Measurements from ENCODE around the gene IAH1. TPM values are rescaled to one million over a fixed set of nuclear protein-coding genes. Genes with fewer than 3 reads are reported as not detected.

Gene IAH1
- total RNA-seq, 1 donor from 2014 or later = 51.9 TPM

DNA sequence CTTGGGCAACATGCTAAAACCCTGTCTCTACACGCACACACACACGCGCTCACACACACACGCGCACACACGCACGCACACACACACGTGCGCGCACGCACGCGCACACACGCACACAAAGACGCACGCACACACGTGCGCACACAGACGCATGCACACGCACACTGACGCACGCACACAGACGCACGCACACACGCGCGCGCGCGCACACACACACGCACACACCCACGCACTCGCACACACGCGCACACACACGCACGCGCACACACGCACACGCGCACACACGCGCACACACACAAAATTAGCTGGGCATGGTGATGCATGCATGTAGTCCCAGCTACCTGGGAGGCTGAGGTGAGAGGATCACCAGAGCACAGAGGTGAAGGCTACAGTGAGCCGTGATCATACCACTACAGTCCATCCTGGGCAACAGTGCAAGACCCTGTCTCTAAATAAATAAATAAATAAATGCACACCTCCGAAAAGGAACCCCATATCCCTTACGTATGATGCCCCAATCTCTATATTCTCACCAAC, 8.1 kb upstream of the IAH1 start:
- no peaks in the 10 kb centered on the region for H3K27me3 ChIP-seq (ENCODE audit: control insufficient read depth, insufficient read depth, low read length)
- DNase-seq (ENCODE audit: low read depth) = no peak
- H3K4me3 ChIP-seq (ENCODE audit: low read depth, low read length) = no peak overlapping the region
- no peaks in the 10 kb centered on the region for H3K36me3 ChIP-seq (ENCODE audit: control insufficient read depth, insufficient read depth, low read length)
- TF ChIP-seq, protein P1, sequence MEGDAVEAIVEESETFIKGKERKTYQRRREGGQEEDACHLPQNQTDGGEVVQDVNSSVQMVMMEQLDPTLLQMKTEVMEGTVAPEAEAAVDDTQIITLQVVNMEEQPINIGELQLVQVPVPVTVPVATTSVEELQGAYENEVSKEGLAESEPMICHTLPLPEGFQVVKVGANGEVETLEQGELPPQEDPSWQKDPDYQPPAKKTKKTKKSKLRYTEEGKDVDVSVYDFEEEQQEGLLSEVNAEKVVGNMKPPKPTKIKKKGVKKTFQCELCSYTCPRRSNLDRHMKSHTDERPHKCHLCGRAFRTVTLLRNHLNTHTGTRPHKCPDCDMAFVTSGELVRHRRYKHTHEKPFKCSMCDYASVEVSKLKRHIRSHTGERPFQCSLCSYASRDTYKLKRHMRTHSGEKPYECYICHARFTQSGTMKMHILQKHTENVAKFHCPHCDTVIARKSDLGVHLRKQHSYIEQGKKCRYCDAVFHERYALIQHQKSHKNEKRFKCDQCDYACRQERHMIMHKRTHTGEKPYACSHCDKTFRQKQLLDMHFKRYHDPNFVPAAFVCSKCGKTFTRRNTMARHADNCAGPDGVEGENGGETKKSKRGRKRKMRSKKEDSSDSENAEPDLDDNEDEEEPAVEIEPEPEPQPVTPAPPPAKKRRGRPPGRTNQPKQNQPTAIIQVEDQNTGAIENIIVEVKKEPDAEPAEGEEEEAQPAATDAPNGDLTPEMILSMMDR (IDR thresholded peaks at IDR 0.05; ENCODE audit: insufficient read depth, low read length, poor library complexity, severe bottlenecking) = no peak

DNA sequence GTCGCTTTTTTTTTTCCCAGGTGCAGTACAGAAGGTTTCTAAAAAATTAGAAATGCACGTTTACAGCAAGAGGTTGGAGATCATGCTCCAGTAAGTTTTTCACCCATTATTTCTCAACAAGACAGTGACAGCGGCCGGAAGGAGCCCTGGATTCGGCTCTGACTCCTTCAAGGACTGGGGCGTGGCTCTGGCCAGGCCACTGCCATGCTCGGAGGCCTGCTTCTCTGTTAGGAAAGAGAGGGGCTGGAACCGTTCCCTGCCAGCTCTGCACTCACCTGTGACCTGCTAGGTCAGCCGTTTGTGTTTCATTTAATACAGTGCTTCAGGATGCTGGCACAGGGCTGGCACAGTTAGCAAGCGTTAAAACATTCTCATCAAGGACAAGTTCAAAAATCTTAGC, 6.7 kb upstream of the IAH1 start:
- no peak for DNase-seq (ENCODE audit: low read depth)
- H3K27me3 ChIP-seq (ENCODE audit: control insufficient read depth, insufficient read depth, low read length) = no peaks in the 10 kb centered on the region
- H3K36me3 ChIP-seq (ENCODE audit: control insufficient read depth, insufficient read depth, low read length) = no peaks in the 10 kb centered on the region
- H3K4me3 ChIP-seq (ENCODE audit: low read depth, low read length) = no peak overlapping the region
- TF ChIP-seq, protein P1 (IDR thresholded peaks at IDR 0.05; ENCODE audit: insufficient read depth, low read length, poor library complexity, severe bottlenecking) = no peak

DNA sequence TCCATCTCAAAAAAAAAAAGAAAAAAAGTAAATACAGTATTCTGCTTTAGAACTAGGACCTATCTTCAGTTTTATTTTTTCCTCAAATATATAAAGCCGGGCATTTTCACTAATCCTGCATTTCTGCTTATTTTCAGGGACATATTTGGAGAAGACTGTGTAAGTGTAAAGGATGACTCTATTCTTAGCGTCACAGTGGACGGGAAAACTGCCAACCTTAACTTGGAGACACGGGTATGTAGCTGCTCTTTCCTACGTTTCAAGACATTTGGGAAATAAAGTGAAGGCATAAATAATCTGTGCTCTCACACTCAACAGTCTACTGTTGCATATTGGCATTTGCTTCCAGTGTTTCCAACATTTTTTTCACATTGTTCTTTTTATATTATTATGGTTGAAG, 3.1 kb upstream of the IAH1 start:
- Histone ChIP-seq H3K27me3 (ENCODE audit: control insufficient read depth, insufficient read depth, low read length) (no peaks in the 10 kb centered on the region), H3K4me3 (ENCODE audit: low read depth, low read length) (no peak overlapping the region), H3K36me3 (ENCODE audit: control insufficient read depth, insufficient read depth, low read length) (no peaks in the 10 kb centered on the region)
- TF ChIP-seq, protein P1 (IDR thresholded peaks at IDR 0.05; ENCODE audit: insufficient read depth, low read length, poor library complexity, severe bottlenecking) = no peak
- DNase-seq (ENCODE audit: low read depth) = no peak

DNA sequence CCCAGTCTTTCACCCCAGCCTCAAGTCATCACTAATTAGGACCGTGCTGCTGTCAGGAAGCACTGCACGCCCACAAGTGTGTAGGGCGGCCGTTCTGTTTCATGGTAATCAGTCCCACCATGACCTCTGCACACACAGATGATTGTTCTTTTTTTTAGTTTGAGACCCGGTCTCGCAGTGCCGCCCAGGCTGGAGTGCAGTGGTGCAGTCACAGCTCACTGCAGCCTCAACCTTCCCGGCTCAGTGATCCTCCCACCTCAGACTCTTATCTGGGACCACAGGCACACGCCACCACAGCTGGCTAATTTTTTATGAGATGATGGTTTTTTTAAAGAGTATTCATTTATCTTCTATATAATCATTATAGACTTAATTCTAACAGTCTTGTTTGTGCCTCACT, 1.8 kb upstream of the IAH1 start:
- no peaks in the 10 kb centered on the region for H3K27me3 ChIP-seq (ENCODE audit: control insufficient read depth, insufficient read depth, low read length)
- no peak for DNase-seq (ENCODE audit: low read depth)
- H3K4me3 ChIP-seq (ENCODE audit: low read depth, low read length) = no peak overlapping the region
- no peaks in the 10 kb centered on the region for H3K36me3 ChIP-seq (ENCODE audit: control insufficient read depth, insufficient read depth, low read length)
- TF ChIP-seq, protein P1 (IDR thresholded peaks at IDR 0.05; ENCODE audit: insufficient read depth, low read length, poor library complexity, severe bottlenecking) = no peak

DNA sequence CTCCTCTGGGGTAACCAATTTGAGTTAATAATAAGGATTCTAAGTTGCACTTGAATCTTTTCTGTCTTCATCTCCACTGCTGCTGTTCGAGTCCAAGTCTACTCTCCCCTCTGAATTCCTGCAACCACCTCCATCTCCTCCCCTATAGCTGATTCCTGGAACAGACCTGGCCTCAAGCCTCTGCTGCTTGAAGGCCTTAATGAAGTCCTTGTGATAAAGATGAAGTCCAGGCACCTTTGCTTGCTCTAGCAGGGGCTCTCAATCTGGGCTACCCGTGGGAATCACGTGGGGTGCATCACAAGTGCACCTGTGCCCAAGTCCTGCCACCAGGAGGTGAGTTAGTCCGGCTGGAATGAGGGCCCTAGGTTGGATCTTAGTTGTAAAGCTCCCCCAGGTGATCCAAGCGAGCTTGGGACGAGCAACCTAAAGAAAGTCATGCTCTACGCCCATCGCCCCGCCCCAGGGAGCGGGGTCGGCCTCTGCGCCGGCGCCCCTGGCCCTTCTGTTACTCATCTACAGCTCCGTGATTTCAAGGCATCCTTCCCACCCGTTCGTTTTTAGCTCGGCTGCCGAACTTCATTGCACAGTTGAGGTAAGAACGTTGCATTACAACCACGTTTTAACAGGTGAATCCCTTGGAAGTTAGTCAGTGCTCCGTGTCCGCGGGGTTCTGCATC, 905 bp upstream of the IAH1 start:
- H3K36me3 ChIP-seq (ENCODE audit: control insufficient read depth, insufficient read depth, low read length) = no peaks in the 10 kb centered on the region
- peak overlapping the region; percentile 66 for H3K4me3 ChIP-seq (ENCODE audit: low read depth, low read length)
- no peak for DNase-seq (ENCODE audit: low read depth)
- TF ChIP-seq, protein P1 (IDR thresholded peaks at IDR 0.05; ENCODE audit: insufficient read depth, low read length, poor library complexity, severe bottlenecking) = peak; percentile 40
- H3K27me3 ChIP-seq (ENCODE audit: control insufficient read depth, insufficient read depth, low read length) = no peaks in the 10 kb centered on the region

DNA sequence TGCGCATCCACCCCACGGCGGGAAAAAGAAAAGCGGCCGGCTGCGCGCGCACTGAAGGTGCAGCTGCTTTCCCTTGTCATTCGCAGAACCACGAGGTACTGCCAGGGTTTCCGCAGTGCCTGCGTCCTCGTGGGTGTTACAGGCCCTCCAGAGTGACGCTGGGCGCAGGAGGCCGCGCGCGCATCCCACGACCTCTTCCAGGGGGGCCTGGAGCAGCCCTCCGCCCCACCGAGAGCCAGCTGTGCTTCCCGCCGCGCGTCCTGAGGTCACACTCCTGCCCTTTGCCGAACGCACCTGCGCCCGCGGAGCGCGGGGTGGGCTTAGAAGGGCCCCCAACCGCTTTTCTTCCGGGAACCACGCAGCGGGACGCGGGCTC, 378 bp upstream of the IAH1 start:
- H3K27me3 ChIP-seq (ENCODE audit: control insufficient read depth, insufficient read depth, low read length) = no peaks in the 10 kb centered on the region
- H3K36me3 ChIP-seq (ENCODE audit: control insufficient read depth, insufficient read depth, low read length) = no peaks in the 10 kb centered on the region
- no peak for DNase-seq (ENCODE audit: low read depth)
- TF ChIP-seq, protein P1 (IDR thresholded peaks at IDR 0.05; ENCODE audit: insufficient read depth, low read length, poor library complexity, severe bottlenecking) = no peak
- peak overlapping the region; percentile 66 for H3K4me3 ChIP-seq (ENCODE audit: low read depth, low read length)
